HCT116 (cell line): ENCODE data around the gene VSIG4. TPM values are rescaled to one million over a fixed set of nuclear protein-coding genes. Genes with fewer than 3 reads are reported as not detected.

Source experiments
- ATAC-seq: fragments of 200-7000 bp; cut with Tn5 transposase; 2 replicates; pipeline ENCODE4 v1.9.1; 2020; ENCODE audit warnings: mild to moderate bottlenecking, moderate library complexity
- Bru-seq: library from RNA; stranded (reverse); fragments of 400-500 nt; gene quantifications from one replicate; lab custom pipeline; 2021; lab: Mats Ljungman, UMichigan
- BruChase-seq, 2 experiments: library from RNA; stranded (reverse); fragments of 400-500 nt; gene quantifications; one replicate each; lab custom pipeline; 2021; lab: Mats Ljungman, UMichigan
- BruUV-seq: library from RNA; stranded (reverse); fragments of 400-500 nt; replicated peaks from 2 replicates; lab custom pipeline; 2021; lab: Mats Ljungman, UMichigan
- CTCF ChIA-PET: fragments of 300-600 bp; sonication (Branson Sonifier 250); formaldehyde crosslinking; loops from one replicate; lab custom pipeline; 2021; ENCODE audit warnings: antibody characterized with exemption; lab: Charles Lee
- POLR2A ChIA-PET: fragments of 300-600, 350-600 bp; sonication (Branson Sonifier 250); formaldehyde crosslinking; loops from one replicate; lab custom pipeline; 2021; ENCODE audit warnings: antibody characterized with exemption; lab: Charles Lee
- RAD21 ChIA-PET, 2 experiments: fragments of 300-600 bp; sonication (Branson Sonifier 250); formaldehyde crosslinking; loops; one replicate each; lab custom pipeline; 2023; ENCODE audit warnings: low total read pairs in 2 of 2; ENCODE audit not compliant: uncharacterized antibody in 2 of 2, unreplicated experiment in 2 of 2, low non-redundant PET in 1 of 2; lab: Charles Lee
- DNase-seq: peaks from one replicate; pipeline ENCODE4 v3.0.0-alpha.2; 2010; ENCODE audit warnings: low read depth, low spot score
- H2AFZ ChIP-seq: fragments of 200-600 bp; shearing (Covaris generic), sonication (generic); 2 replicates; pipeline ENCODE4 v1.6.1; 2017; ENCODE audit warnings: low read depth, mixed run types, mixed read lengths, antibody characterized with exemption, low read length; ENCODE audit not compliant: poor library complexity, severe bottlenecking
- H3K27ac ChIP-seq: 2 replicates; pipeline ENCODE4 v1.5.1; 2012; ENCODE audit warnings: low read depth, low read length
- H3K27me3 ChIP-seq: fragments of 200-600 bp; sonication (generic); 2 replicates; pipeline ENCODE4 v1.6.1; 2016; ENCODE audit warnings: mixed run types, low read length, mixed read lengths; ENCODE audit not compliant: insufficient read depth
- H3K36me3 ChIP-seq, 2 experiments: fragments of 200-500 bp in 1 of 2; fragments of 200-600 bp in 1 of 2; sonication (Bioruptor generic) in 1 of 2; sonication (generic) in 1 of 2; 2 replicates each; pipeline versions ENCODE4 v1.5.1 to v1.6.1; 2014 to 2016; ENCODE audit warnings: low read length in 2 of 2, inconsistent platforms in 1 of 2, mixed read lengths in 1 of 2, mixed run types in 1 of 2; ENCODE audit not compliant: insufficient read depth in 2 of 2, control insufficient read depth in 1 of 2
- H3K4me1 ChIP-seq, 2 experiments: fragments of 200-600 bp in 1 of 2; sonication (generic) in 1 of 2; 2 replicates each; pipeline versions ENCODE4 v1.5.1 to v1.6.1; 2012 to 2017; ENCODE audit warnings: low read length in 2 of 2, inconsistent platforms in 1 of 2, mild to moderate bottlenecking in 1 of 2, mixed read lengths in 1 of 2, mixed run types in 1 of 2, moderate library complexity in 1 of 2; ENCODE audit not compliant: insufficient read depth in 2 of 2, control insufficient read depth in 1 of 2
- H3K4me2 ChIP-seq: fragments of 200-600 bp; sonication (generic); 2 replicates; pipeline ENCODE4 v1.6.1; 2017; ENCODE audit warnings: mixed run types, low read length, mixed read lengths
- H3K4me3 ChIP-seq, 2 experiments: fragments of 200-600 bp in 1 of 2; sonication (generic) in 1 of 2; replicated peaks in 1 of 2; 2 replicates each; pipeline ENCODE4 v1.5.1; 2011 to 2016; ENCODE audit warnings: low read length in 2 of 2, control low read depth in 1 of 2, low read depth in 1 of 2, mild to moderate bottlenecking in 1 of 2, mixed read lengths in 1 of 2, mixed run types in 1 of 2
- H3K79me2 ChIP-seq: fragments of 200-600 bp; sonication (generic); 2 replicates; pipeline ENCODE4 v1.6.1; 2017; ENCODE audit warnings: mild to moderate bottlenecking, mixed run types, low read length, moderate library complexity, mixed read lengths; ENCODE audit not compliant: insufficient read depth
- H3K9ac ChIP-seq: fragments of 200-600 bp; sonication (generic); 2 replicates; pipeline ENCODE4 v1.6.1; 2016; ENCODE audit warnings: low read length, mixed read lengths
- H3K9me2 ChIP-seq: fragments of 200-600 bp; sonication (generic), shearing (Covaris generic); 2 replicates; pipeline ENCODE4 v1.6.1; 2017; ENCODE audit warnings: mixed run types, mild to moderate bottlenecking, moderate library complexity; ENCODE audit not compliant: insufficient read depth
- H3K9me3 ChIP-seq, 2 experiments: fragments of 200-500 bp in 1 of 2; fragments of 200-600 bp in 1 of 2; sonication (Bioruptor generic) in 1 of 2; sonication (generic) in 1 of 2; 2 replicates each; pipeline ENCODE4 v1.6.1; 2014 to 2017; ENCODE audit warnings: low read length in 2 of 2, mixed read lengths in 2 of 2, inconsistent platforms in 1 of 2, low read depth in 1 of 2, mild to moderate bottlenecking in 1 of 2, mixed run types in 1 of 2, moderate library complexity in 1 of 2; ENCODE audit not compliant: control insufficient read depth in 1 of 2, insufficient read depth in 1 of 2
- H4K20me1 ChIP-seq: fragments of 200-600 bp; sonication (generic), shearing (Covaris generic); 2 replicates; pipeline ENCODE4 v1.6.1; 2017; ENCODE audit warnings: mixed run types, mild to moderate bottlenecking, moderate library complexity; ENCODE audit not compliant: insufficient read depth
- ATF3 ChIP-seq: IDR thresholded peaks from 2 replicates; pipeline ENCODE4 v1.6.1; 2012
- CBX3 ChIP-seq: IDR thresholded peaks from 2 replicates; pipeline ENCODE4 v1.6.1; 2012; ENCODE audit warnings: low read depth
- CEBPB ChIP-seq: IDR thresholded peaks from 2 replicates; pipeline ENCODE4 v1.6.1; 2012; ENCODE audit warnings: low read depth
- EGR1 ChIP-seq: IDR thresholded peaks from 2 replicates; pipeline ENCODE4 v1.6.1; 2012; ENCODE audit warnings: low read depth
- ELF1 ChIP-seq: IDR thresholded peaks from 2 replicates; pipeline ENCODE4 v1.6.1; 2012; ENCODE audit warnings: low read depth, borderline replicate concordance
- EZH2phosphoT487 ChIP-seq: fragments of 200-600 bp; IDR thresholded peaks from 2 replicates; pipeline ENCODE4 v1.6.1; 2018; ENCODE audit warnings: antibody characterized with exemption, borderline replicate concordance
- JUND ChIP-seq: IDR thresholded peaks from 2 replicates; pipeline ENCODE4 v1.6.1; 2012
- MAX ChIP-seq: IDR thresholded peaks from 2 replicates; pipeline ENCODE4 v1.6.1; 2012
- POLR2A ChIP-seq: IDR thresholded peaks from 2 replicates; pipeline ENCODE4 v1.7.0; 2011; ENCODE audit warnings: borderline replicate concordance; ENCODE audit not compliant: insufficient read depth, insufficient read length; ENCODE audit errors: extremely low read depth
- RAD21 ChIP-seq: IDR thresholded peaks from 2 replicates; pipeline ENCODE4 v1.6.1; 2012; ENCODE audit warnings: low read depth, mild to moderate bottlenecking
- SIN3A ChIP-seq: IDR thresholded peaks from 2 replicates; pipeline ENCODE4 v1.6.1; 2012; ENCODE audit warnings: low read depth
- SP1 ChIP-seq: IDR thresholded peaks from 2 replicates; pipeline ENCODE4 v1.6.1; 2012; ENCODE audit warnings: low read depth
- SRF ChIP-seq: IDR thresholded peaks from 2 replicates; pipeline ENCODE4 v1.6.1; 2012; ENCODE audit warnings: low read depth
- TCF7L2 ChIP-seq: IDR thresholded peaks from 2 replicates; pipeline ENCODE4 v1.7.0; 2011; ENCODE audit warnings: borderline replicate concordance, inconsistent platforms; ENCODE audit not compliant: insufficient read depth, insufficient read length; ENCODE audit errors: extremely low read depth
- YY1 ChIP-seq: IDR thresholded peaks from 2 replicates; pipeline ENCODE4 v1.6.1; 2011; ENCODE audit warnings: low read length, low read depth, moderate library complexity, mild to moderate bottlenecking; ENCODE audit not compliant: insufficient replicate concordance; ENCODE audit errors: extremely low read depth
- ZBTB33 ChIP-seq: IDR thresholded peaks from 2 replicates; pipeline ENCODE4 v1.6.1; 2011; ENCODE audit warnings: mild to moderate bottlenecking, low read length, moderate library complexity; ENCODE audit not compliant: insufficient replicate concordance; ENCODE audit errors: extremely low read depth
- ZNF274 ChIP-seq: fragments of 200-500 bp; sonication (Bioruptor generic); IDR thresholded peaks from 2 replicates; pipeline ENCODE4 v1.6.1; 2014; ENCODE audit warnings: mild to moderate bottlenecking, low read depth, low read length, inconsistent platforms
- intact Hi-C: fragments of 100-400 bp; cut with micrococcal nuclease; formaldehyde crosslinking; loops from 2 replicates; pipeline ENCODE4 v1.10.0; 2022
- long read RNA-seq: library from polyadenylated mRNA; unstranded; transcript quantifications from one replicate; pipeline ENCODE4 v2.0.0, GENCODE V29; 2021; ENCODE audit not compliant: unreplicated experiment
- polyA plus RNA-seq: library from polyadenylated mRNA; unstranded; fragments of >200 nt; gene quantifications from 2 replicates; pipeline ENCODE4 v1.2.1, GENCODE V29; 2012; ENCODE audit warnings: missing spikeins
- total RNA-seq: library from RNA; stranded (reverse); gene quantifications from one replicate; pipeline ENCODE4 v1.2.1, GENCODE V29; 2021; ENCODE audit not compliant: unreplicated experiment
- TF ChIP-seq, protein P1 (sequence below), 3 experiments: fragments of 200-600 bp in 1 of 3; sonication (generic) in 1 of 3; IDR thresholded peaks in 2 of 3; conservative IDR thresholded peaks in 1 of 3; 2 replicates each; pipeline ENCODE4 v1.5.1; 2012 to 2017; ENCODE audit warnings: low read depth in 2 of 3, low read length in 2 of 3, antibody characterized with exemption in 1 of 3, borderline replicate concordance in 1 of 3, control low read depth in 1 of 3, mild to moderate bottlenecking in 1 of 3, mixed read lengths in 1 of 3, mixed run types in 1 of 3, moderate library complexity in 1 of 3; ENCODE audit not compliant: insufficient read depth in 1 of 3
- TF ChIP-seq, protein P2 (sequence below): IDR thresholded peaks from 2 replicates; pipeline ENCODE4 v1.6.1; 2012; ENCODE audit warnings: low read depth

VSIG4 gene, protein sequence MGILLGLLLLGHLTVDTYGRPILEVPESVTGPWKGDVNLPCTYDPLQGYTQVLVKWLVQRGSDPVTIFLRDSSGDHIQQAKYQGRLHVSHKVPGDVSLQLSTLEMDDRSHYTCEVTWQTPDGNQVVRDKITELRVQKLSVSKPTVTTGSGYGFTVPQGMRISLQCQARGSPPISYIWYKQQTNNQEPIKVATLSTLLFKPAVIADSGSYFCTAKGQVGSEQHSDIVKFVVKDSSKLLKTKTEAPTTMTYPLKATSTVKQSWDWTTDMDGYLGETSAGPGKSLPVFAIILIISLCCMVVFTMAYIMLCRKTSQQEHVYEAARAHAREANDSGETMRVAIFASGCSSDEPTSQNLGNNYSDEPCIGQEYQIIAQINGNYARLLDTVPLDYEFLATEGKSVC
- 0.59 TPM for total RNA-seq
- not detected in 2 replicates for polyA plus RNA-seq
- not detected for Bru-seq, nascent RNA
- BruChase-seq, experiment 1, labeled RNA remaining after a 6-hour chase, result not detected
- BruChase-seq, experiment 2, labeled RNA remaining after a 2-hour chase, result not detected
- long read RNA-seq, result 0 reads

DNA sequence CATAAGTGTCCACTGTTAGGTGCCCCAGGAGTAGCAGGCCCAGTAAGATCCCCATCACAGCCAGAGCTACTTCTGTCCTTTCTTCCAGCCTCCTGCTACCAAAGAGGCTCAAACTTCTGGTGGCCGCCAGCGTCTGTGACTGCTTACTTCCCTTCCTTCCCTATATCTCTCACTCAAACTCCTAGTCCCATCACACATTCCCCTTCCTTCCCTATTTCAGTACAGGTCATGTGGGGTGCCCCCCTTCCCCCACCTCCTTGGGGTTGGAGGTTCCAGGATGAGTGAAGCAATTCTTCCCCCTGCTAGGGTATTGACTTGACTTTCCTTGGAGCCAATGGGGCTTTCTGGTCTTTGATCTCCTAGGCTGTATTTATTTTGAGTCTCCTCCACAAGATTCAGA, at the start of gene VSIG4:
Gene VSIG4, minus strand, starts transcription at position 137 of the 400 bp plus-strand sequence. Its CDS starts 82 bp downstream, at position 55.
- H3K27ac ChIP-seq, result no peak within 1 kb of the TSS
- H3K27me3 ChIP-seq, result no peaks in the 10 kb centered on the region
- ATAC-seq (no peak), DNase-seq (no peak)
- intact Hi-C loops, result no loop called here
- no peaks in the 10 kb centered on the region for H4K20me1 ChIP-seq
- no peaks in the 10 kb centered on the region for H3K9me2 ChIP-seq
- BruUV-seq, result no TSS peak
- H3K4me1 ChIP-seq, result no peaks in the 10 kb centered on the region
- RAD21 ChIA-PET, result no interaction called here
- no peaks in the 10 kb centered on the region for H3K79me2 ChIP-seq
- no peak within 1 kb of the TSS for H3K4me3 ChIP-seq
- H3K36me3 ChIP-seq, result no peaks in the 10 kb centered on the region
- no peak within 1 kb of the TSS for H3K9ac ChIP-seq
- H3K9me3 ChIP-seq, result no peaks in the 10 kb centered on the region
- no peak within 1 kb of the TSS for H3K4me2 ChIP-seq
- CTCF ChIA-PET, result no interaction called here
- no peak for TF ChIP-seq SIN3A
- no peak for TF ChIP-seq EZH2phosphoT487
- no peak for TF ChIP-seq ZNF274
- TF ChIP-seq ELF1, result no peak
- TF ChIP-seq ZBTB33, result no peak
- no peak for TF ChIP-seq EGR1
- TF ChIP-seq RAD21, result no peak
- no peak for TF ChIP-seq MAX
- TF ChIP-seq ATF3, result no peak
- TF ChIP-seq CBX3, result no peak
- no peak for TF ChIP-seq TCF7L2
- TF ChIP-seq SRF, result no peak
- no peak for TF ChIP-seq CEBPB
- TF ChIP-seq, protein P1, sequence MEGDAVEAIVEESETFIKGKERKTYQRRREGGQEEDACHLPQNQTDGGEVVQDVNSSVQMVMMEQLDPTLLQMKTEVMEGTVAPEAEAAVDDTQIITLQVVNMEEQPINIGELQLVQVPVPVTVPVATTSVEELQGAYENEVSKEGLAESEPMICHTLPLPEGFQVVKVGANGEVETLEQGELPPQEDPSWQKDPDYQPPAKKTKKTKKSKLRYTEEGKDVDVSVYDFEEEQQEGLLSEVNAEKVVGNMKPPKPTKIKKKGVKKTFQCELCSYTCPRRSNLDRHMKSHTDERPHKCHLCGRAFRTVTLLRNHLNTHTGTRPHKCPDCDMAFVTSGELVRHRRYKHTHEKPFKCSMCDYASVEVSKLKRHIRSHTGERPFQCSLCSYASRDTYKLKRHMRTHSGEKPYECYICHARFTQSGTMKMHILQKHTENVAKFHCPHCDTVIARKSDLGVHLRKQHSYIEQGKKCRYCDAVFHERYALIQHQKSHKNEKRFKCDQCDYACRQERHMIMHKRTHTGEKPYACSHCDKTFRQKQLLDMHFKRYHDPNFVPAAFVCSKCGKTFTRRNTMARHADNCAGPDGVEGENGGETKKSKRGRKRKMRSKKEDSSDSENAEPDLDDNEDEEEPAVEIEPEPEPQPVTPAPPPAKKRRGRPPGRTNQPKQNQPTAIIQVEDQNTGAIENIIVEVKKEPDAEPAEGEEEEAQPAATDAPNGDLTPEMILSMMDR (IDR thresholded peaks at IDR 0.05 in 2 of 3, conservative IDR thresholded peaks at IDR 0.05 in 1 of 3; ENCODE audit: borderline replicate concordance in 1 of 3, insufficient read depth in 1 of 3, low read depth in 2 of 3, low read length in 2 of 3), result no peak
- TF ChIP-seq POLR2A, result no peak
- TF ChIP-seq SP1, result no peak
- no peak for TF ChIP-seq YY1
- no peak for TF ChIP-seq JUND
- TF ChIP-seq, protein P2, sequence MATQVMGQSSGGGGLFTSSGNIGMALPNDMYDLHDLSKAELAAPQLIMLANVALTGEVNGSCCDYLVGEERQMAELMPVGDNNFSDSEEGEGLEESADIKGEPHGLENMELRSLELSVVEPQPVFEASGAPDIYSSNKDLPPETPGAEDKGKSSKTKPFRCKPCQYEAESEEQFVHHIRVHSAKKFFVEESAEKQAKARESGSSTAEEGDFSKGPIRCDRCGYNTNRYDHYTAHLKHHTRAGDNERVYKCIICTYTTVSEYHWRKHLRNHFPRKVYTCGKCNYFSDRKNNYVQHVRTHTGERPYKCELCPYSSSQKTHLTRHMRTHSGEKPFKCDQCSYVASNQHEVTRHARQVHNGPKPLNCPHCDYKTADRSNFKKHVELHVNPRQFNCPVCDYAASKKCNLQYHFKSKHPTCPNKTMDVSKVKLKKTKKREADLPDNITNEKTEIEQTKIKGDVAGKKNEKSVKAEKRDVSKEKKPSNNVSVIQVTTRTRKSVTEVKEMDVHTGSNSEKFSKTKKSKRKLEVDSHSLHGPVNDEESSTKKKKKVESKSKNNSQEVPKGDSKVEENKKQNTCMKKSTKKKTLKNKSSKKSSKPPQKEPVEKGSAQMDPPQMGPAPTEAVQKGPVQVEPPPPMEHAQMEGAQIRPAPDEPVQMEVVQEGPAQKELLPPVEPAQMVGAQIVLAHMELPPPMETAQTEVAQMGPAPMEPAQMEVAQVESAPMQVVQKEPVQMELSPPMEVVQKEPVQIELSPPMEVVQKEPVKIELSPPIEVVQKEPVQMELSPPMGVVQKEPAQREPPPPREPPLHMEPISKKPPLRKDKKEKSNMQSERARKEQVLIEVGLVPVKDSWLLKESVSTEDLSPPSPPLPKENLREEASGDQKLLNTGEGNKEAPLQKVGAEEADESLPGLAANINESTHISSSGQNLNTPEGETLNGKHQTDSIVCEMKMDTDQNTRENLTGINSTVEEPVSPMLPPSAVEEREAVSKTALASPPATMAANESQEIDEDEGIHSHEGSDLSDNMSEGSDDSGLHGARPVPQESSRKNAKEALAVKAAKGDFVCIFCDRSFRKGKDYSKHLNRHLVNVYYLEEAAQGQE, result no peak
- TF ChIP-seq, all 23 proteins: peak for 0
- POLR2A ChIA-PET, result no interaction called here
- H2AFZ ChIP-seq, result no peak within 1 kb of the TSS
